ENCODE data around the gene MPEG1. TPM values are rescaled to one million over a fixed set of nuclear protein-coding genes. Genes with fewer than 3 reads are reported as not detected.
A peak's percentile ranks its signal among the peaks of the same experiment; 100 is the strongest.

MPEG1 gene
- total RNA-seq, 4 donors from 2014 or later: 3.6 to 35.5 (median 11.4) TPM

- no peak overlapping the region for H3K4me3 ChIP-seq
- ATAC-seq: peak; percentile 72
These were observed 29.0 kb downstream of the MPEG1 start for GRCh38 chr11:59183771-59184170.

GRCh38 chr11:59182457-59183151 lies 30.1 kb downstream of the MPEG1 start:
- Histone ChIP-seq H3K36me3 (peaks cover 0 to 10% of the 10 kb centered on the region in 2 donors), H3K27me3 (no peaks in the 10 kb centered on the region), H3K9me3 (no peaks in the 10 kb centered on the region), H3K4me3 (no peak overlapping the region), H3K4me1 (peaks cover 0 to 39% (median 16%) of the 10 kb centered on the region in 3 donors), H3K27ac (peak overlapping the region in 1 of 4 donors; percentile 59)
- no peak for ATAC-seq
- TF ChIP-seq POLR2AphosphoS5 (IDR thresholded peaks at IDR 0.05) (no peak), EP300 (IDR thresholded peaks at IDR 0.05) (no peak), CTCF (IDR thresholded peaks at IDR 0.05) (no peak), POLR2A (IDR thresholded peaks at IDR 0.05) (no peak)
- 89 to 100% methylated on average over 2 to 3 of the region's 4 CpGs for WGBS, 2 donors (ENCODE audit: low coverage in 1 of 2)

More at GRCh38 chr11:59183771-59184170, 29.0 kb downstream of the MPEG1 start:
- 67 to 80% methylated on average over 1 of the region's 1 CpG for WGBS, 2 donors (ENCODE audit: low coverage in 1 of 2)
- Histone ChIP-seq H3K27ac (peak overlapping the region in 2 of 4 donors; percentile 22 to 59), H3K9me3 (no peaks in the 10 kb centered on the region), H3K27me3 (no peaks in the 10 kb centered on the region), H3K36me3 (peaks cover 0 to 10% of the 10 kb centered on the region in 2 donors), H3K4me1 (peaks cover 0 to 50% (median 16%) of the 10 kb centered on the region in 3 donors)
- TF ChIP-seq POLR2A (IDR thresholded peaks at IDR 0.05) (no peak), CTCF (IDR thresholded peaks at IDR 0.05) (no peak), EP300 (IDR thresholded peaks at IDR 0.05) (no peak), POLR2AphosphoS5 (IDR thresholded peaks at IDR 0.05) (no peak)

GRCh38 chr11:59181746-59182456 lies 30.8 kb downstream of the MPEG1 start:
- Histone ChIP-seq H3K27ac (peak overlapping the region in 1 of 4 donors; percentile 59), H3K27me3 (no peaks in the 10 kb centered on the region), H3K9me3 (no peaks in the 10 kb centered on the region), H3K4me1 (peaks cover 0 to 32% (median 16%) of the 10 kb centered on the region in 3 donors), H3K4me3 (no peak overlapping the region), H3K36me3 (peaks cover 0 to 10% of the 10 kb centered on the region in 2 donors)
- TF ChIP-seq EP300 (IDR thresholded peaks at IDR 0.05) (no peak), POLR2A (IDR thresholded peaks at IDR 0.05) (no peak), CTCF (IDR thresholded peaks at IDR 0.05) (no peak), POLR2AphosphoS5 (IDR thresholded peaks at IDR 0.05) (no peak)
- WGBS, 2 donors (ENCODE audit: low coverage in 1 of 2): 93 to 96% methylated on average over 5 to 21 of the region's 33 CpGs
- no peak for ATAC-seq

- Histone ChIP-seq H3K27ac (no peak overlapping the region), H3K4me3 (no peak overlapping the region), H3K9me3 (no peaks in the 10 kb centered on the region), H3K27me3 (no peaks in the 10 kb centered on the region), H3K4me1 (peaks cover 0 to 22% (median 14%) of the 10 kb centered on the region in 3 donors), H3K36me3 (peaks cover 0 to 10% of the 10 kb centered on the region in 2 donors)
- no peak for ATAC-seq
- no peak for TF ChIP-seq POLR2AphosphoS5 (IDR thresholded peaks at IDR 0.05)
- no peak for TF ChIP-seq POLR2A (IDR thresholded peaks at IDR 0.05)
- 76 to 85% methylated on average over 2 of the region's 2 CpGs for WGBS, 2 donors (ENCODE audit: low coverage in 1 of 2)
These were observed 31.8 kb downstream of the MPEG1 start for GRCh38 chr11:59180907-59181306.

- no peaks in the 10 kb centered on the region for H3K9me3 ChIP-seq
- H3K4me3 ChIP-seq: no peak overlapping the region
- TF ChIP-seq EP300 (IDR thresholded peaks at IDR 0.05) (no peak), CTCF (IDR thresholded peaks at IDR 0.05) (no peak)
- no peak overlapping the region for H3K27ac ChIP-seq
- no peak for ATAC-seq
- WGBS, 2 donors (ENCODE audit: low coverage in 1 of 2): 40 to 60% methylated on average over 1 of the region's 2 CpGs
- peaks cover 0 to 10% of the 10 kb centered on the region in 2 donors for H3K36me3 ChIP-seq
- peaks cover 0 to 16% (median 13%) of the 10 kb centered on the region in 3 donors for H3K4me1 ChIP-seq
- H3K27me3 ChIP-seq: no peaks in the 10 kb centered on the region
These were observed 32.5 kb downstream of the MPEG1 start for GRCh38 chr11:59180168-59180776.
